Mesothelial cell of epicardium (in vitro differentiated cells): Measurements from ENCODE around the gene IRGQ. TPM values are rescaled to one million over a fixed set of nuclear protein-coding genes. Genes with fewer than 3 reads are reported as not detected.
A peak's percentile ranks its signal among the peaks of the same experiment; 100 is the strongest.

ENCODE experiments used
- DNase-seq, 2 experiments: peaks; one replicate each; pipeline ENCODE4 v3.0.0; 2021; ENCODE audit warnings: low spot score in 2 of 2; ENCODE audit not compliant: unreplicated experiment in 2 of 2
- H3K27ac Mint-ChIP-seq: 2 replicates; pipeline ENCODE4 v1.8.0; 2021; ENCODE audit warnings: mixed read lengths
- H3K27me3 Mint-ChIP-seq: 2 replicates; pipeline ENCODE4 v1.8.0; 2021; ENCODE audit warnings: low read depth, mixed read lengths
- H3K36me3 Mint-ChIP-seq: 2 replicates; pipeline ENCODE4 v1.8.0; 2021; ENCODE audit warnings: mixed read lengths
- H3K4me1 Mint-ChIP-seq: 2 replicates; pipeline ENCODE4 v1.8.0; 2021; ENCODE audit warnings: mixed read lengths
- H3K4me3 Mint-ChIP-seq: 2 replicates; pipeline ENCODE4 v1.8.0; 2021; ENCODE audit warnings: mild to moderate bottlenecking, moderate library complexity, mixed read lengths
- H3K9me3 Mint-ChIP-seq: 2 replicates; pipeline ENCODE4 v1.8.0; 2021; ENCODE audit warnings: mixed read lengths
- CTCF ChIP-seq: fragments of 200-600 bp; sonication (generic); IDR thresholded peaks from one replicate; pipeline ENCODE4 v1.5.0; 2021; ENCODE audit warnings: antibody characterized with exemption; ENCODE audit not compliant: unreplicated experiment
- total RNA-seq: library from RNA; stranded (reverse); gene quantifications from 3 replicates; pipeline ENCODE4 v1.2.1, GENCODE V29; 2021

Gene IRGQ
- total RNA-seq, 1 donor from 2014 or later, result 42.2 TPM

- TF ChIP-seq CTCF, result no peak
- Mint-ChIP-seq H3K4me1 (peaks cover 27% of the 10 kb centered on the region), H3K9me3 (no peaks in the 10 kb centered on the region), H3K27me3 (peaks cover 13% of the 10 kb centered on the region), H3K27ac (peak overlapping the region; percentile 66), H3K4me3 (peak overlapping the region; percentile 65), H3K36me3 (peaks cover 2% of the 10 kb centered on the region)
- DNase-seq, result no peak
These were observed 39.1 kb upstream of the IRGQ start for GRCh38 chr19:43634872-43635560.

GRCh38 chr19:43634506-43634871 is 38.6 kb upstream of the IRGQ start:
- TF ChIP-seq CTCF, result no peak
- Mint-ChIP-seq H3K27ac (no peak overlapping the region), H3K4me1 (peaks cover 27% of the 10 kb centered on the region), H3K9me3 (no peaks in the 10 kb centered on the region), H3K36me3 (peaks cover 2% of the 10 kb centered on the region), H3K27me3 (peaks cover 12% of the 10 kb centered on the region), H3K4me3 (peak overlapping the region; percentile 65)
- DNase-seq, result no peak

GRCh38 chr19:43634068-43634467 is 38.1 kb upstream of the IRGQ start:
- no peak for TF ChIP-seq CTCF
- no peaks in the 10 kb centered on the region for H3K9me3 Mint-ChIP-seq
- H3K4me1 Mint-ChIP-seq, result peaks cover 26% of the 10 kb centered on the region
- peaks cover 2% of the 10 kb centered on the region for H3K36me3 Mint-ChIP-seq
- no peak overlapping the region for H3K4me3 Mint-ChIP-seq
- H3K27ac Mint-ChIP-seq, result no peak overlapping the region
- DNase-seq, result no peak
- peaks cover 10% of the 10 kb centered on the region for H3K27me3 Mint-ChIP-seq

- Mint-ChIP-seq H3K4me1 (peaks cover 21% of the 10 kb centered on the region), H3K9me3 (no peaks in the 10 kb centered on the region)
These were observed 37.6 kb upstream of the IRGQ start for GRCh38 chr19:43633520-43633919.

GRCh38 chr19:43631491-43631890 is 35.6 kb upstream of the IRGQ start:
- H3K4me3 Mint-ChIP-seq, result no peak overlapping the region
- peaks cover 15% of the 10 kb centered on the region for H3K4me1 Mint-ChIP-seq
- no peaks in the 10 kb centered on the region for H3K9me3 Mint-ChIP-seq
- H3K27me3 Mint-ChIP-seq, result no peaks in the 10 kb centered on the region
- peaks cover 10% of the 10 kb centered on the region for H3K36me3 Mint-ChIP-seq
- no peak for DNase-seq
- no peak for TF ChIP-seq CTCF
- H3K27ac Mint-ChIP-seq, result no peak overlapping the region

More at GRCh38 chr19:43633520-43633919, 37.6 kb upstream of the IRGQ start:
- Mint-ChIP-seq H3K36me3 (peaks cover 2% of the 10 kb centered on the region), H3K4me3 (no peak overlapping the region), H3K27ac (no peak overlapping the region), H3K27me3 (peaks cover 5% of the 10 kb centered on the region)
- no peak for TF ChIP-seq CTCF
- no peak for DNase-seq
